Mesendoderm (in vitro differentiated cells): ENCODE data around the gene PPP2R1A. TPM values are rescaled to one million over a fixed set of nuclear protein-coding genes. Genes with fewer than 3 reads are reported as not detected.

Experiments
- DNase-seq: peaks from one replicate; pipeline ENCODE4 v3.0.0; 2013
- H2AK5ac ChIP-seq: 2 replicates; pipeline ENCODE4 v1.6.1; 2013; ENCODE audit warnings: low read length, inconsistent platforms
- H2BK120ac ChIP-seq: 2 replicates; pipeline ENCODE4 v1.6.1; 2013; ENCODE audit warnings: low read depth, mild to moderate bottlenecking, low read length, moderate library complexity, mixed read lengths
- H2BK15ac ChIP-seq: replicated peaks from 2 replicates; pipeline ENCODE4 v1.6.1; 2013; ENCODE audit warnings: low read depth, mild to moderate bottlenecking, moderate library complexity
- H2BK5ac ChIP-seq: 2 replicates; pipeline ENCODE4 v1.6.1; 2013; ENCODE audit warnings: low read length, inconsistent platforms
- H3K18ac ChIP-seq: 2 replicates; pipeline ENCODE4 v1.6.1; 2013; ENCODE audit warnings: mild to moderate bottlenecking, low read length, mixed read lengths
- H3K23ac ChIP-seq: one replicate; pipeline ENCODE4 v1.6.1; 2013; ENCODE audit warnings: low read length
- H3K27ac ChIP-seq: 2 replicates; pipeline ENCODE4 v1.5.1; 2013; ENCODE audit warnings: low read depth, mild to moderate bottlenecking, inconsistent platforms, low read length, moderate library complexity
- H3K27me3 ChIP-seq: 2 replicates; pipeline ENCODE4 v1.6.1; 2013; ENCODE audit warnings: low read length, control low read depth, mild to moderate bottlenecking, inconsistent platforms; ENCODE audit not compliant: insufficient read depth, poor library complexity
- H3K36me3 ChIP-seq: 2 replicates; pipeline ENCODE4 v1.6.1; 2013; ENCODE audit warnings: low read length, inconsistent platforms; ENCODE audit not compliant: control insufficient read depth, insufficient read depth
- H3K4ac ChIP-seq: one replicate; pipeline ENCODE4 v1.6.1; 2013; ENCODE audit warnings: low read depth, mild to moderate bottlenecking, low read length, moderate library complexity
- H3K4me1 ChIP-seq: 2 replicates; pipeline ENCODE4 v1.6.1; 2013; ENCODE audit warnings: low read depth, low read length, inconsistent platforms; ENCODE audit not compliant: control insufficient read depth
- H3K4me2 ChIP-seq: 2 replicates; pipeline ENCODE4 v1.6.1; 2013; ENCODE audit warnings: low read length
- H3K4me3 ChIP-seq: 2 replicates; pipeline ENCODE4 v1.5.1; 2013; ENCODE audit warnings: mild to moderate bottlenecking, low read length
- H3K56ac ChIP-seq: one replicate; pipeline ENCODE4 v1.6.1; 2013; ENCODE audit warnings: low read length
- H3K79me1 ChIP-seq: 2 replicates; pipeline ENCODE4 v1.6.1; 2013; ENCODE audit warnings: low read length, inconsistent platforms
- H3K79me2 ChIP-seq: 2 replicates; pipeline ENCODE4 v1.6.1; 2013; ENCODE audit warnings: mild to moderate bottlenecking, low read length; ENCODE audit not compliant: control insufficient read depth, insufficient read depth
- H3K9ac ChIP-seq: 2 replicates; pipeline ENCODE4 v1.6.1; 2013; ENCODE audit warnings: low read length, inconsistent platforms
- H4K5ac ChIP-seq: one replicate; pipeline ENCODE4 v1.6.1; 2013; ENCODE audit warnings: low read length
- H4K8ac ChIP-seq: one replicate; pipeline ENCODE4 v1.6.1; 2013; ENCODE audit warnings: low read depth, mild to moderate bottlenecking, control low read depth, low read length, moderate library complexity
- WGBS: extraction: QIAGEN DNeasy Blood & Tissue Kit; methylation state at CpG from one replicate; pipeline ENCODE4 v1.1.7; 2013; ENCODE audit warnings: low lambda C conversion rate, missing lambda C conversion rate; ENCODE audit not compliant: insufficient coverage; ENCODE audit errors: extremely low coverage; 5-methylcytosine and 5-hydroxymethylcytosine counted together
- small RNA-seq: library from polyadenylated mRNA; stranded (forward); fragments of <200 nt; extraction: miRNeasy Mini kit (QIAGEN cat#:217004); gene quantifications from one replicate; pipeline ENCODE3, GENCODE V24; 2013; ENCODE audit not compliant: insufficient read depth

The PPP2R1A gene

GRCh38 chr19:52273301-52273700 is 83.4 kb downstream of the PPP2R1A start:
- Histone ChIP-seq H3K4me3 (no peak overlapping the region), H3K79me1 (peaks cover 32% of the 10 kb centered on the region), H3K56ac (no peak overlapping the region), H3K23ac (no peak overlapping the region), H3K27me3 (no peaks in the 10 kb centered on the region), H2BK5ac (no peak overlapping the region), H2BK15ac (no peak overlapping the region), H3K27ac (no peak overlapping the region), H2AK5ac (no peak overlapping the region), H3K9ac (no peak overlapping the region), H3K79me2 (peaks cover 66% of the 10 kb centered on the region), H3K4me2 (no peak overlapping the region), H3K4ac (no peak overlapping the region), H4K5ac (no peak overlapping the region), H3K18ac (no peak overlapping the region), H3K4me1 (peaks cover 5% of the 10 kb centered on the region), H4K8ac (no peak overlapping the region), H2BK120ac (no peak overlapping the region), H3K36me3 (peaks cover 1% of the 10 kb centered on the region)
- WGBS = no CpG with 5 or more reads among the region's 2 CpGs
- DNase-seq = no peak

- Histone ChIP-seq H3K18ac (no peak overlapping the region), H4K8ac (no peak overlapping the region)
Measured at GRCh38 chr19:52274191-52274590, 84.3 kb downstream of the PPP2R1A start.

GRCh38 chr19:52275988-52276387 is 86.1 kb downstream of the PPP2R1A start:
- Histone ChIP-seq H2BK5ac (no peak overlapping the region), H3K23ac (no peak overlapping the region), H2BK120ac (no peak overlapping the region), H3K4me2 (no peak overlapping the region), H3K56ac (no peak overlapping the region), H2AK5ac (no peak overlapping the region), H3K9ac (no peak overlapping the region), H3K36me3 (peaks cover 1% of the 10 kb centered on the region), H3K4me3 (no peak overlapping the region), H4K8ac (no peak overlapping the region), H3K27ac (no peak overlapping the region), H3K79me2 (peaks cover 69% of the 10 kb centered on the region), H4K5ac (no peak overlapping the region), H3K79me1 (peaks cover 26% of the 10 kb centered on the region), H3K4ac (no peak overlapping the region), H3K27me3 (no peaks in the 10 kb centered on the region), H3K4me1 (peaks cover 5% of the 10 kb centered on the region), H3K18ac (no peak overlapping the region), H2BK15ac (no peak overlapping the region)
- no CpG with 5 or more reads among the region's 5 CpGs for WGBS
- no peak for DNase-seq

More at GRCh38 chr19:52274191-52274590, 84.3 kb downstream of the PPP2R1A start:
- Histone ChIP-seq H3K36me3 (peaks cover 1% of the 10 kb centered on the region), H3K56ac (no peak overlapping the region), H3K79me2 (peaks cover 75% of the 10 kb centered on the region), H3K23ac (no peak overlapping the region), H3K4me1 (peaks cover 5% of the 10 kb centered on the region), H2BK15ac (no peak overlapping the region), H3K4ac (no peak overlapping the region), H2BK5ac (no peak overlapping the region), H3K4me3 (no peak overlapping the region), H3K9ac (no peak overlapping the region), H3K79me1 (peaks cover 32% of the 10 kb centered on the region), H2BK120ac (no peak overlapping the region), H3K4me2 (no peak overlapping the region), H3K27me3 (no peaks in the 10 kb centered on the region), H4K5ac (no peak overlapping the region), H2AK5ac (no peak overlapping the region), H3K27ac (no peak overlapping the region)
- no CpG with 5 or more reads among the region's 5 CpGs for WGBS
- DNase-seq = no peak

GRCh38 chr19:52277471-52277870 is 87.6 kb downstream of the PPP2R1A start:
- no peak overlapping the region for H3K56ac ChIP-seq
- WGBS = no CpG with 5 or more reads among the region's 6 CpGs
- no peak overlapping the region for H2BK5ac ChIP-seq

More at GRCh38 chr19:52277471-52277870, 87.6 kb downstream of the PPP2R1A start:
- Histone ChIP-seq H3K18ac (no peak overlapping the region), H3K9ac (no peak overlapping the region), H3K23ac (no peak overlapping the region), H4K8ac (no peak overlapping the region), H3K36me3 (peaks cover 1% of the 10 kb centered on the region), H3K27me3 (no peaks in the 10 kb centered on the region), H3K4me1 (peaks cover 5% of the 10 kb centered on the region), H2BK15ac (no peak overlapping the region), H3K79me1 (peaks cover 23% of the 10 kb centered on the region), H2AK5ac (no peak overlapping the region), H3K4me3 (no peak overlapping the region), H3K4me2 (no peak overlapping the region), H2BK120ac (no peak overlapping the region), H3K4ac (no peak overlapping the region), H3K79me2 (peaks cover 62% of the 10 kb centered on the region), H3K27ac (no peak overlapping the region), H4K5ac (no peak overlapping the region)
- no peak for DNase-seq

Small RNA genes lying within 50 kb of the gene (small RNA-seq; reads per million reads assigned to genes)
- not detected for gene MIR6801
- not detected for gene RF00019
- gene RPL37P23 = not detected
